Neural cell (in vitro differentiated cells): ENCODE results near the gene FUT7. TPM values are rescaled to one million over a fixed set of nuclear protein-coding genes. Genes with fewer than 3 reads are reported as not detected.

ENCODE experiments used
- H2AFZ ChIP-seq: fragments of 200-600, 300-800 bp; sonication (generic), shearing (Covaris generic); 2 replicates; pipeline ENCODE4 v1.6.0; 2014; ENCODE audit warnings: low read depth, mild to moderate bottlenecking, antibody characterized with exemption, low read length, moderate library complexity
- H3F3A ChIP-seq: fragments of 200-600 bp; shearing (Covaris generic); 2 replicates; pipeline ENCODE4 v1.6.1; 2016; ENCODE audit warnings: mild to moderate bottlenecking, moderate library complexity, mixed read lengths, antibody characterized with exemption, low read length; ENCODE audit not compliant: insufficient read depth, poor library complexity, severe bottlenecking
- H3K27ac ChIP-seq: fragments of 200-600, 300-800 bp; sonication (generic), shearing (Covaris generic); 2 replicates; pipeline ENCODE4 v1.5.1; 2014; ENCODE audit warnings: mild to moderate bottlenecking, low read length, moderate library complexity
- H3K27me3 ChIP-seq: fragments of 300-800, 200-600 bp; sonication (generic), shearing (Covaris generic); 2 replicates; pipeline ENCODE4 v1.6.0; 2014; ENCODE audit warnings: mild to moderate bottlenecking, low read depth, low read length, moderate library complexity; ENCODE audit not compliant: insufficient read depth
- H3K36me3 ChIP-seq: fragments of 300-800, 200-600 bp; sonication (generic), shearing (Covaris generic); 2 replicates; pipeline ENCODE4 v1.5.1; 2014; ENCODE audit warnings: mild to moderate bottlenecking, antibody characterized with exemption, low read length, moderate library complexity; ENCODE audit not compliant: insufficient read depth
- H3K4me2 ChIP-seq: fragments of 300-800, 200-600 bp; sonication (generic), shearing (Covaris generic); 2 replicates; pipeline ENCODE4 v1.6.0; 2014; ENCODE audit warnings: mild to moderate bottlenecking, low read length
- H3K4me3 ChIP-seq: fragments of 300-800, 200-600 bp; sonication (generic), shearing (Covaris generic); 2 replicates; pipeline ENCODE4 v1.5.1; 2014; ENCODE audit warnings: mild to moderate bottlenecking, low read length, moderate library complexity
- H3K79me2 ChIP-seq: fragments of 200-600 bp; shearing (Covaris generic); replicated peaks from 2 replicates; pipeline ENCODE4 v1.6.0; 2014; ENCODE audit warnings: mild to moderate bottlenecking, low read length, moderate library complexity; ENCODE audit not compliant: insufficient read depth
- H3K9ac ChIP-seq: fragments of 300-800, 200-600 bp; sonication (generic), shearing (Covaris generic); 2 replicates; pipeline ENCODE4 v1.6.1; 2016; ENCODE audit warnings: mild to moderate bottlenecking, low read length, mixed read lengths
- H3K9me2 ChIP-seq: fragments of 200-600 bp; shearing (Covaris generic); 2 replicates; pipeline ENCODE4 v1.6.1; 2016; ENCODE audit warnings: mild to moderate bottlenecking, low read length, mixed read lengths; ENCODE audit not compliant: insufficient read depth
- H3K9me3 ChIP-seq: fragments of 200-600, 300-800 bp; sonication (generic), shearing (Covaris generic); 2 replicates; pipeline ENCODE4 v1.6.1; 2016; ENCODE audit warnings: mild to moderate bottlenecking, mixed run types, low read length, moderate library complexity, mixed read lengths
- H4K20me1 ChIP-seq: fragments of 200-600 bp; shearing (Covaris generic); 2 replicates; pipeline ENCODE4 v1.6.1; 2016; ENCODE audit warnings: mild to moderate bottlenecking, mixed run types; ENCODE audit not compliant: insufficient read depth
- EP300 ChIP-seq: fragments of 450-650 bp; conservative IDR thresholded peaks from 2 replicates; pipeline ENCODE4 v1.6.1; 2014; ENCODE audit warnings: antibody characterized with exemption, mild to moderate bottlenecking, moderate library complexity; ENCODE audit not compliant: poor library complexity, severe bottlenecking
- EZH2 ChIP-seq: fragments of 200-600, 300-800 bp; shearing (Covaris generic), sonication (generic); IDR thresholded peaks from 2 replicates; pipeline ENCODE4 v1.6.1; 2014; ENCODE audit warnings: antibody characterized with exemption, low read length, borderline replicate concordance, mild to moderate bottlenecking; ENCODE audit not compliant: insufficient read depth, poor library complexity, severe bottlenecking
- MXI1 ChIP-seq: fragments of 450-650 bp; conservative IDR thresholded peaks from 2 replicates; pipeline ENCODE4 v1.6.1; 2014; ENCODE audit warnings: antibody characterized with exemption, mild to moderate bottlenecking; ENCODE audit not compliant: poor library complexity, severe bottlenecking
- POLR2AphosphoS5 ChIP-seq: IDR thresholded peaks from 2 replicates; pipeline ENCODE4 v1.6.1; 2012
- RAD21 ChIP-seq: fragments of 450-650 bp; conservative IDR thresholded peaks from 2 replicates; pipeline ENCODE4 v1.6.1; 2014; ENCODE audit warnings: antibody characterized with exemption, mild to moderate bottlenecking, moderate library complexity
- REST ChIP-seq: IDR thresholded peaks from 2 replicates; pipeline ENCODE4 v1.6.1; 2012; ENCODE audit warnings: borderline replicate concordance
- SMC3 ChIP-seq: fragments of 450-650 bp; conservative IDR thresholded peaks from 2 replicates; pipeline ENCODE4 v1.6.1; 2014; ENCODE audit warnings: antibody characterized with exemption, mild to moderate bottlenecking, moderate library complexity; ENCODE audit not compliant: poor library complexity
- TAF1 ChIP-seq: IDR thresholded peaks from 2 replicates; pipeline ENCODE4 v1.6.1; 2012; ENCODE audit warnings: low read depth
- polyA plus RNA-seq: library from polyadenylated mRNA; depleted of rRNA; stranded (reverse); fragments of >200 nt; gene quantifications from 2 replicates; pipeline ENCODE4 v1.2.3, GENCODE V29; 2014
- TF ChIP-seq, protein P1 (sequence below): fragments of 450-650 bp; IDR thresholded peaks from 2 replicates; pipeline ENCODE4 v1.5.1; 2014; ENCODE audit warnings: antibody characterized with exemption, mild to moderate bottlenecking, moderate library complexity; ENCODE audit not compliant: poor library complexity, severe bottlenecking

The FUT7 gene
- polyA plus RNA-seq, 1 donor from 2014 or later, result 0.69 TPM

- no peak for TF ChIP-seq REST
- TF ChIP-seq, protein P1, sequence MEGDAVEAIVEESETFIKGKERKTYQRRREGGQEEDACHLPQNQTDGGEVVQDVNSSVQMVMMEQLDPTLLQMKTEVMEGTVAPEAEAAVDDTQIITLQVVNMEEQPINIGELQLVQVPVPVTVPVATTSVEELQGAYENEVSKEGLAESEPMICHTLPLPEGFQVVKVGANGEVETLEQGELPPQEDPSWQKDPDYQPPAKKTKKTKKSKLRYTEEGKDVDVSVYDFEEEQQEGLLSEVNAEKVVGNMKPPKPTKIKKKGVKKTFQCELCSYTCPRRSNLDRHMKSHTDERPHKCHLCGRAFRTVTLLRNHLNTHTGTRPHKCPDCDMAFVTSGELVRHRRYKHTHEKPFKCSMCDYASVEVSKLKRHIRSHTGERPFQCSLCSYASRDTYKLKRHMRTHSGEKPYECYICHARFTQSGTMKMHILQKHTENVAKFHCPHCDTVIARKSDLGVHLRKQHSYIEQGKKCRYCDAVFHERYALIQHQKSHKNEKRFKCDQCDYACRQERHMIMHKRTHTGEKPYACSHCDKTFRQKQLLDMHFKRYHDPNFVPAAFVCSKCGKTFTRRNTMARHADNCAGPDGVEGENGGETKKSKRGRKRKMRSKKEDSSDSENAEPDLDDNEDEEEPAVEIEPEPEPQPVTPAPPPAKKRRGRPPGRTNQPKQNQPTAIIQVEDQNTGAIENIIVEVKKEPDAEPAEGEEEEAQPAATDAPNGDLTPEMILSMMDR, result no peak
- no peak for TF ChIP-seq POLR2AphosphoS5
- no peak for TF ChIP-seq RAD21
- no peak for TF ChIP-seq TAF1
- TF ChIP-seq SMC3, result no peak
- TF ChIP-seq EZH2, result no peak
- TF ChIP-seq EP300, result no peak
- TF ChIP-seq MXI1, result no peak
- Histone ChIP-seq H3K9me3 (no peaks in the 10 kb centered on the region), H3K27ac (no peak overlapping the region), H3K4me2 (no peak overlapping the region), H3K36me3 (peaks cover 7% of the 10 kb centered on the region), H2AFZ (no peak overlapping the region), H3K9ac (no peak overlapping the region), H3F3A (no peaks in the 10 kb centered on the region), H3K4me3 (no peak overlapping the region), H3K27me3 (no peaks in the 10 kb centered on the region), H4K20me1 (no peaks in the 10 kb centered on the region), H3K79me2 (no peaks in the 10 kb centered on the region), H3K9me2 (no peaks in the 10 kb centered on the region)
Measured at GRCh38 chr9:137016436-137016835, 15.5 kb downstream of the FUT7 start.

DNA sequence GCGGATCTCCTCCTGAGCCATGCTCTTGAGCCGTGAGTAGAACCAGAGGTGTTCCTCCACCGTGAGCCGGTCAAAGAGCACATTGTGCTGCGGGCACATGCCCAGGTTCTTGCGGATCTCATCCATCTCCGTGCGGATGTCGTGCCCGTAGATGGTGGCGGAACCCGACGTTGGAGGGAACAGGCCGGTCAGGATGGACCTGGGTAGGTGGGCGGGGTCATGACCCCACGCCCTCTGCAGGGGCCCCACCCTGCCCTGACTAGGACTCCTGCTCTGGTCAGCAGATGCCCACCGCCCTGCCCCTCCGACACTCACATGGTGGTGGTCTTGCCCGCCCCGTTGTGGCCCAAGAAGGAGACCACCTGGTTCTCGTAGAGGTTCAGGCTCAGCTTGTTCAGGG, 15.9 kb downstream of the FUT7 start:
- Histone ChIP-seq H3K9ac (no peak overlapping the region), H3K4me2 (no peak overlapping the region), H3K27me3 (no peaks in the 10 kb centered on the region), H3K4me3 (no peak overlapping the region), H4K20me1 (no peaks in the 10 kb centered on the region), H3F3A (no peaks in the 10 kb centered on the region), H3K27ac (no peak overlapping the region), H3K36me3 (peaks cover 7% of the 10 kb centered on the region), H2AFZ (no peak overlapping the region), H3K9me3 (no peaks in the 10 kb centered on the region), H3K9me2 (no peaks in the 10 kb centered on the region), H3K79me2 (no peaks in the 10 kb centered on the region)
- no peak for TF ChIP-seq POLR2AphosphoS5
- no peak for TF ChIP-seq EZH2
- TF ChIP-seq SMC3, result no peak
- TF ChIP-seq, protein P1, result no peak
- TF ChIP-seq REST, result no peak
- no peak for TF ChIP-seq MXI1
- no peak for TF ChIP-seq TAF1
- no peak for TF ChIP-seq EP300
- no peak for TF ChIP-seq RAD21
